ENCODE data around the gene TRIM23.

TRIM23 gene

DNA sequence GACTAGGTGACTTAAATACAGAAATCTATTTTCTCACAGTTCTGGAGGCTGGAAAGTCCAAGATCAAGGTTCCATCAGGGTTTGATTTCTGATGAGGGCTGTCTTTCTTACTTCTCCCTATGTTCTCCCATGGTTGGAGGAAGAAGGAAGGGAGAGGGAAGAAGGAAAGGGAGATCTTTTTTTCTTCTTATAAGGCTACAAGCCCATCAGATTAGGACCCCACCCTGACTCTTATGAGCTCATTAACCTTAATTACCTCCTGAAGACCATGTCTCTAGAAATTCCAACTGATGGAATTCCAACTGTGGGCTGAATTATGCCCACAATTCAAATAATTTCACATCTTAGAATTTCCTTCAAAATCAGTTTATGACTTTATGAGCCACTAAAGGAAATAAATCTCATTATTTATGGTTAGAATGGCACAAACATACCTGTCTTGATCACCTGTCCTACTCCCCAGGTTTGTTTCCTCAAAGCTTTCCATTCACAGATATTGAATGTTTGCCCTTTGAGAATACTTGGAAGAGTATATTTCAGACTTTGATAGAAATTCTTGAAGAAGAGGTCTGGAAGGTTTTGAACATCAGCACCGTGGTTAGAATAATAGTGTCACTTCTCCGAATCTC lies 53.4 kb downstream of the TRIM23 start:
- Histone ChIP-seq H3K79me1 (replicated peaks; ENCODE audit: low read length, poor library complexity, severe bottlenecking) (peaks cover 22% of the 10 kb centered on the region), H4K91ac (ENCODE audit: low read length) (no peak overlapping the region), H2BK5ac (ENCODE audit: low read depth, low read length, poor library complexity, severe bottlenecking) (no peak overlapping the region), H2AFZ (ENCODE audit: low read depth, low read length) (no peak overlapping the region), H3K27me3 (ENCODE audit: control insufficient read depth in 1 of 2, insufficient read depth in 1 of 2, low read length in 2 of 2) (no peaks in the 10 kb centered on the region), H3K36me3 (ENCODE audit: control insufficient read depth in 1 of 2, insufficient read depth in 2 of 2, low read depth in 1 of 2, low read length in 2 of 2) (peaks cover 0 to 69% of the 10 kb centered on the region in 2 experiments), H3K9me3 (ENCODE audit: control insufficient read depth, low read length) (no peaks in the 10 kb centered on the region), H3K27ac (ENCODE audit: low read length, poor library complexity, severe bottlenecking) (no peak overlapping the region), H3K23ac (ENCODE audit: low read length in 2 of 2) (no peak overlapping the region), H2BK15ac (ENCODE audit: low read depth, poor library complexity, severe bottlenecking) (no peak overlapping the region), H3K4me3 (ENCODE audit: insufficient read depth in 1 of 2, low read depth in 1 of 2, low read length in 2 of 2) (no peak overlapping the region), H3K4me2 (ENCODE audit: low read length, poor library complexity, severe bottlenecking) (no peak overlapping the region), H3K14ac (ENCODE audit: low read length in 2 of 2) (no peak overlapping the region), H2BK12ac (ENCODE audit: low read length in 2 of 2) (no peak overlapping the region), H3K4me1 (ENCODE audit: control insufficient read depth, insufficient read depth, low read depth, low read length) (no peaks in the 10 kb centered on the region), H3K4ac (ENCODE audit: low read depth in 1 of 2, low read length in 2 of 2) (no peak overlapping the region), H3K9ac (ENCODE audit: low read length) (no peak overlapping the region), H4K8ac (ENCODE audit: low read length) (no peak overlapping the region), H2AK5ac (ENCODE audit: low read length, severe bottlenecking) (no peak overlapping the region), H3K18ac (ENCODE audit: low read depth in 1 of 2, low read length in 2 of 2) (no peak overlapping the region), H2BK120ac (ENCODE audit: low read depth, low read length) (no peak overlapping the region)
- DNase-seq: no peak
- 94% methylated on average over 2 of the region's 2 CpGs for WGBS

DNA sequence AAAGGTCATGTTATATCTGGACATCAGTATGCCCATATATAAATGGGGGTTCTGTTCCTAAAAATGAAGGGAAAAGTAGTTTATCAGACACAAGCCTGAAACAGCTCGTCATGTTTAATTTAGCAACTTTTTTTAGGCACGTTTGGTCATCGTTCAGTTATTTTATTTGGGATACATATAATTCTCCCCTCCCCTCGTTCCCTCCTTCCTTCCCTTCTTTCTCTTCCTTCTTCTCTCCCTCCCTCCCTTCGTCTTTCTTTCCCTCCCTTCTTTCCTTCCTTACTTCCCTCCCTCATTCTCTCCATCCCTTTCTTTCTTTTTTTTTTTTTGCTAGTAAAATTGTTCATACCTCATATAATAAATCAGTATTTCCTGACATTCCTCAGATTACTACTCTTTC lies 57.6 kb downstream of the TRIM23 start:
- Histone ChIP-seq H3K4me2 (ENCODE audit: low read length, poor library complexity, severe bottlenecking) (no peak overlapping the region), H3K4me1 (ENCODE audit: control insufficient read depth, insufficient read depth, low read depth, low read length) (peaks cover 2% of the 10 kb centered on the region), H3K79me1 (replicated peaks; ENCODE audit: low read length, poor library complexity, severe bottlenecking) (peaks cover 13% of the 10 kb centered on the region), H3K23ac (ENCODE audit: low read length in 2 of 2) (no peak overlapping the region), H2BK12ac (ENCODE audit: low read length in 2 of 2) (no peak overlapping the region), H2BK5ac (ENCODE audit: low read depth, low read length, poor library complexity, severe bottlenecking) (no peak overlapping the region), H3K27me3 (ENCODE audit: control insufficient read depth in 1 of 2, insufficient read depth in 1 of 2, low read length in 2 of 2) (no peaks in the 10 kb centered on the region), H3K14ac (ENCODE audit: low read length in 2 of 2) (no peak overlapping the region), H3K18ac (ENCODE audit: low read depth in 1 of 2, low read length in 2 of 2) (no peak overlapping the region), H3K4me3 (ENCODE audit: insufficient read depth in 1 of 2, low read depth in 1 of 2, low read length in 2 of 2) (no peak overlapping the region), H3K27ac (ENCODE audit: low read length, poor library complexity, severe bottlenecking) (no peak overlapping the region), H2BK15ac (ENCODE audit: low read depth, poor library complexity, severe bottlenecking) (no peak overlapping the region), H3K9ac (ENCODE audit: low read length) (no peak overlapping the region), H3K4ac (ENCODE audit: low read depth in 1 of 2, low read length in 2 of 2) (no peak overlapping the region), H2BK120ac (ENCODE audit: low read depth, low read length) (no peak overlapping the region), H4K91ac (ENCODE audit: low read length) (no peak overlapping the region), H2AFZ (ENCODE audit: low read depth, low read length) (no peak overlapping the region), H2AK5ac (ENCODE audit: low read length, severe bottlenecking) (no peak overlapping the region), H3K36me3 (ENCODE audit: control insufficient read depth in 1 of 2, insufficient read depth in 2 of 2, low read depth in 1 of 2, low read length in 2 of 2) (peaks cover 0 to 42% of the 10 kb centered on the region in 2 experiments), H4K8ac (ENCODE audit: low read length) (no peak overlapping the region), H3K9me3 (ENCODE audit: control insufficient read depth, low read length) (no peaks in the 10 kb centered on the region)
- WGBS: 100% methylated on average over 5 of the region's 5 CpGs
- no peak for DNase-seq

DNA sequence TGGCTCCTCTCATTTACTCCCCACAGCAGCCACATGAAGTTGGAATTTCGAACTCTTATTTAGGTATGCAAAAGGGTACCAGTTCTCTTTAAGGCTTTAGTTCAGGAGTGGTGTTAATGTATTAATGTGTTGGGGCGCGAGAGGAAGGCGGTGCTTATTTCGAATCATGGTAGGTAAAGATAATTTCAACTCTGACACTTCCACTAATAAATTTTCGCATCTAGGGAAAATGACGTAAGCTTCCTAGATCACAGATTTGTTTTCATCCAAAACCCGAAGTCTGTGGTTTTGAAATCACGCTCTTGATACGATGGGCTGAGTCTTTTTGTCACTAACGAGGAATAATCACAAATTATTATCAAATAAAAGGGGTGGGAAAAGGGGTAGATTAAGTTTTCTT lies 60.4 kb downstream of the TRIM23 start:
- Histone ChIP-seq H3K27ac (ENCODE audit: low read length, poor library complexity, severe bottlenecking) (no peak overlapping the region), H3K36me3 (ENCODE audit: control insufficient read depth in 1 of 2, insufficient read depth in 2 of 2, low read depth in 1 of 2, low read length in 2 of 2) (peaks cover 0 to 18% of the 10 kb centered on the region in 2 experiments), H2AFZ (ENCODE audit: low read depth, low read length) (no peak overlapping the region), H3K9me3 (ENCODE audit: control insufficient read depth, low read length) (no peaks in the 10 kb centered on the region), H3K9ac (ENCODE audit: low read length) (peak overlapping the region; percentile 98), H2BK12ac (ENCODE audit: low read length in 2 of 2) (no peak overlapping the region), H3K23ac (ENCODE audit: low read length in 2 of 2) (no peak overlapping the region), H3K18ac (ENCODE audit: low read depth in 1 of 2, low read length in 2 of 2) (no peak overlapping the region), H4K91ac (ENCODE audit: low read length) (no peak overlapping the region), H2BK15ac (ENCODE audit: low read depth, poor library complexity, severe bottlenecking) (no peak overlapping the region), H2BK5ac (ENCODE audit: low read depth, low read length, poor library complexity, severe bottlenecking) (no peak overlapping the region), H3K4me2 (ENCODE audit: low read length, poor library complexity, severe bottlenecking) (peak overlapping the region; percentile 70), H3K4ac (ENCODE audit: low read depth in 1 of 2, low read length in 2 of 2) (no peak overlapping the region), H4K8ac (ENCODE audit: low read length) (no peak overlapping the region), H3K79me1 (replicated peaks; ENCODE audit: low read length, poor library complexity, severe bottlenecking) (peaks cover 16% of the 10 kb centered on the region), H3K4me3 (ENCODE audit: insufficient read depth in 1 of 2, low read depth in 1 of 2, low read length in 2 of 2) (peak overlapping the region in 1 of 2 experiments; percentile 100), H2AK5ac (ENCODE audit: low read length, severe bottlenecking) (no peak overlapping the region), H3K27me3 (ENCODE audit: control insufficient read depth in 1 of 2, insufficient read depth in 1 of 2, low read length in 2 of 2) (no peaks in the 10 kb centered on the region), H3K4me1 (ENCODE audit: control insufficient read depth, insufficient read depth, low read depth, low read length) (peaks cover 2% of the 10 kb centered on the region), H3K14ac (ENCODE audit: low read length in 2 of 2) (no peak overlapping the region), H2BK120ac (ENCODE audit: low read depth, low read length) (no peak overlapping the region)
- WGBS: 59% methylated on average over 5 of the region's 11 CpGs
- DNase-seq: no peak

DNA sequence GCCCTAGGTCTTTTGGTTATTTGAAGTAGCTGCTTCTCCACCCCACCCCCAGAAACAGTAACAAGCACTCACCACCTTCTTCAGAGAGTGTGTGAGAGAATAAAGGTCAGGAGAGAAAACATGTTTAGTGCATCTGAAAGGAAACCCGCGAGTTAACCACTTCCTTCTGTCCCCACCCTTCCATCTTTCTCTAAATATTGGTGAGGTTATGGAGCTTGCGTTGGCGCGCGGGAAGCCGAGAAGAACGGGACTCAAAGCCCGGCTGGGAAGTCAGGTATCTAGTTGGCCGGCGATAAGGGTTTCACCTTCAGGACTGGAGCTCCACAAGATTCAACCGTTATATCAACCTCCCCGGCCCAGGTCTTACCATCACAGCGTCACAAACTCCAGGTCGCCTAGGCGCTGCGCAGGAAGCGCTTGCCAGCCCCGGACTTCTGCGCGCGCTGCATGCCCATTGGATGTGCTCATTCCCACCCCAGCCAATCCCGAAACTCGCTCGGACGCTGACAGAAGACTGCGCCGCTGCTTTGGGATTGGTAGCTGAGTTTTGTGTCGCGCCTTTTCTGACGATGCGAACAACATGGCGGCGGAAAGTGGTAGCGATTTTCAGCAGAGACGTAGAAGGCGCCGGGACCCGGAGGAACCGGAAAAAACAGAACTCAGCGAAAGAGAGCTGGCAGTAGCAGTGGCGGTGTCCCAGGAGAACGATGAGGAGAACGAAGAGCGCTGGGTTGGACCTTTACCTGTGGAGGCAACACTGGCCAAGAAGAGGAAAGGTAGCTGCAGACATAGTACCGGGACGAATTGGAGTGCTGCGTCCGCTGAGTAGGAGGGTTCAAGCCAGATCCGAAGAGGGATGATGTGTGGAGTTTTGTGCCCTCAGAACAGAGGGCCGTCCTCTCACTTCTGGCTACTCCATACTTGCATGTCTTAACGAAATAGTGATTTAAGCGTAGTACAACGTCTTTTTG lies 61.1 kb downstream of the TRIM23 start, which contains the start of the genes CENPK and PPWD1:
TSS of gene CENPK (minus strand) at position 438 of the 971 bp plus-strand sequence. CDS start 8,261 bp downstream, outside the sequence.
TSS of gene PPWD1 (plus strand) at position 566 of the 971 bp plus-strand sequence. CDS start at position 581, 15 bp downstream.
- no peak within 1 kb of the TSS for H2BK120ac ChIP-seq (ENCODE audit: low read depth, low read length)
- H3K4me3 ChIP-seq (ENCODE audit: insufficient read depth in 1 of 2, low read depth in 1 of 2, low read length in 2 of 2): peak within 1 kb of the TSS; percentile 68 to 100
- peak within 1 kb of the TSS; percentile 4 to 7 for H3K4ac ChIP-seq (ENCODE audit: low read depth in 1 of 2, low read length in 2 of 2)
- no peak within 1 kb of the TSS for H2AK5ac ChIP-seq (ENCODE audit: low read length, severe bottlenecking)
- H3K27me3 ChIP-seq (ENCODE audit: control insufficient read depth in 1 of 2, insufficient read depth in 1 of 2, low read length in 2 of 2): no peaks in the 10 kb centered on the region
- peak within 1 kb of the TSS; percentile 95 for H4K8ac ChIP-seq (ENCODE audit: low read length)
- no peaks in the 10 kb centered on the region for H3K9me3 ChIP-seq (ENCODE audit: control insufficient read depth, low read length)
- H2BK12ac ChIP-seq (ENCODE audit: low read length in 2 of 2): no peak within 1 kb of the TSS
- H3K79me1 ChIP-seq (replicated peaks; ENCODE audit: low read length, poor library complexity, severe bottlenecking): peaks cover 14% of the 10 kb centered on the region
- H2BK5ac ChIP-seq (ENCODE audit: low read depth, low read length, poor library complexity, severe bottlenecking): no peak within 1 kb of the TSS
- H3K9ac ChIP-seq (ENCODE audit: low read length): peak within 1 kb of the TSS; percentile 98
- H3K27ac ChIP-seq (ENCODE audit: low read length, poor library complexity, severe bottlenecking): peak within 1 kb of the TSS; percentile 68
- peak within 1 kb of the TSS in 1 of 2 experiments; percentile 31 for H3K18ac ChIP-seq (ENCODE audit: low read depth in 1 of 2, low read length in 2 of 2)
- peaks cover 0 to 20% of the 10 kb centered on the region in 2 experiments for H3K36me3 ChIP-seq (ENCODE audit: control insufficient read depth in 1 of 2, insufficient read depth in 2 of 2, low read depth in 1 of 2, low read length in 2 of 2)
- peak within 1 kb of the TSS; percentile 30 for H4K91ac ChIP-seq (ENCODE audit: low read length)
- peak; percentile 96 for DNase-seq
- peaks cover 2% of the 10 kb centered on the region for H3K4me1 ChIP-seq (ENCODE audit: control insufficient read depth, insufficient read depth, low read depth, low read length)
- H2BK15ac ChIP-seq (ENCODE audit: low read depth, poor library complexity, severe bottlenecking): no peak within 1 kb of the TSS
- H3K14ac ChIP-seq (ENCODE audit: low read length in 2 of 2): no peak within 1 kb of the TSS
- H3K4me2 ChIP-seq (ENCODE audit: low read length, poor library complexity, severe bottlenecking): peak within 1 kb of the TSS; percentile 90
- peak within 1 kb of the TSS; percentile 55 for H2AFZ ChIP-seq (ENCODE audit: low read depth, low read length)
- WGBS: 1% methylated on average over 47 of the region's 54 CpGs
- no peak within 1 kb of the TSS for H3K23ac ChIP-seq (ENCODE audit: low read length in 2 of 2)

Data from mesenchymal stem cell (in vitro differentiated cells and primary cell).